ENCODE results near the gene C1orf216. TPM values are rescaled to one million over a fixed set of nuclear protein-coding genes. Genes with fewer than 3 reads are reported as not detected.

The C1orf216 gene, protein sequence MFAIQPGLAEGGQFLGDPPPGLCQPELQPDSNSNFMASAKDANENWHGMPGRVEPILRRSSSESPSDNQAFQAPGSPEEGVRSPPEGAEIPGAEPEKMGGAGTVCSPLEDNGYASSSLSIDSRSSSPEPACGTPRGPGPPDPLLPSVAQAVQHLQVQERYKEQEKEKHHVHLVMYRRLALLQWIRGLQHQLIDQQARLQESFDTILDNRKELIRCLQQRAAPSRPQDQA
- total RNA-seq (2012; rRNA removed) (16.7 and 20.0 TPM in 2 replicates), polyA plus RNA-seq (2012; rRNA removed) (10.1 and 13.4 TPM in 2 replicates), Bru-seq, nascent RNA (percentile 64 among the genes with signal in this experiment), BruChase-seq, experiment 1, labeled RNA remaining after a 6-hour chase (percentile 68 among the genes with signal in this experiment), BruChase-seq, experiment 2, labeled RNA remaining after a 2-hour chase (percentile 75 among the genes with signal in this experiment)
- polyA plus RNA-seq (2012; cell fraction: cytosol; rRNA removed) = 7.8 and 9.5 TPM in 2 replicates
- polyA plus RNA-seq (2012; cell fraction: nucleus; rRNA removed; ENCODE audit: low replicate concordance) = 11.6 and 20.0 TPM in 2 replicates
- long read RNA-seq, transcript C1orf216-201 (2 exons, 3,218 nt) = major isoform, 31 of 57 reads
- long read RNA-seq, partial matches to known transcripts = 2 of 57 reads
- long read RNA-seq, other reads (novel, unspliced or antisense) = 23 of 57 reads

DNA sequence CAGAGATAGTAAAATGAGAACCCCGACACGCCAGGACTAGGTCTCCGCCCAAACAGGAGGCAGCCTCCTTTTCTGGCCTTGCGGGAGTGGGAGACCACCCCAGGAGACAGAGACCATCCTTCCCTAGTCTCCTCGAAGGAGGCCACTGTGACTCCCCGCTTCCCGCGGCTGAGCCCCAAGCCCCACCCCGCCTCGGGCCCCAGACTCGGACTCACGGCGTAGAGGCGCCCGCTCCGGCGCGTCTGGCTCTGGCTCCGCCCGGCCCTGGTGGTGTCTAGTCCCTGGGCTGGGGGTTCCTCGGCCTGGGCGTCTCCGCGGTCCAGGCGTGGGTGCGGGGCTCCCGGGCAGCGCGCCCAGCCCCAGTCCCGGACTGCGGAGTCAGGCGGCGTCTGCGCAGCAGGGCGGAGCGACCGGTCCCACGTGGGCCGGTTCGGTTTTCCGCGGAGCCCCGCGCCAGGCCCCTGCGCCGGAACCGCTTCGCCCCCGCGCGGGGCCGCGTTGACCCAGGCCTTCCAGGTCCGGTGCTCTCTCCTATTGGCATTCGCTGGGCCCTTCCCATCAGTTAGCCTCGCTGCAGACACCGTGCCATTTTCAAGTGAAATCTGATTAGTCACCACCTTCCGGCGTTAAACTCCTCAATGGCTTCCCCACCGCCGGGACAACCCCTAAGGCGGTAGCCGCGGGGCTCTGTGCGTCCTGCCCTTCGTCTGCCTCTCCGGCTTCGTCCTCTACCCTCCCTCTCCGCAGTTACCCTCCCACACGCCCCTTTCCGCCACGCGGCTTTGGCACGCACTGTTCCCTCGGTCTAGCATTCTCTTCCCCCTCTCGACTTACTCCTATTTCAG, at the start of gene C1orf216:
Gene C1orf216, minus strand, starts transcription at position 393 of the 845 bp plus-strand sequence. CDS start 2,563 bp downstream, outside the sequence.
- no peaks in the 10 kb centered on the region for H3K9me3 ChIP-seq (ENCODE audit: control insufficient read depth, insufficient read depth, low read length)
- 0 out of 2 replicates have a peak, but pooled peaks cover 12% of the 10 kb centered on the region for H3K9me1 ChIP-seq (ENCODE audit: insufficient read depth, low read length)
- H3K27me3 ChIP-seq (ENCODE audit: control insufficient read depth, insufficient read depth, low read length) = no peaks in the 10 kb centered on the region
- H3K4ac ChIP-seq (ENCODE audit: low read depth, low read length) = peak within 1 kb of the TSS; percentile 83
- H3K4me3 ChIP-seq (ENCODE audit: insufficient read depth, low read depth, low read length) = peak within 1 kb of the TSS; percentile 82
- H3K79me1 ChIP-seq (ENCODE audit: low read depth in 1 of 2, low read length in 2 of 2) = peaks cover 19 to 54% of the 10 kb centered on the region in 2 experiments
- H2BK120ac ChIP-seq (ENCODE audit: low read depth, low read length) = peak within 1 kb of the TSS; percentile 79
- H3K9ac ChIP-seq (ENCODE audit: low read depth, low read length) = peak within 1 kb of the TSS; percentile 89
- H3K56ac ChIP-seq (ENCODE audit: extremely low read depth, insufficient read depth, low read length) = peak within 1 kb of the TSS; percentile 90
- peaks cover 9% of the 10 kb centered on the region for H3K4me1 ChIP-seq (ENCODE audit: control insufficient read depth, insufficient read depth, low read length)
- dilution Hi-C loops (cut with HindIII; ENCODE audit: low sequenced_read_pairs, unreplicated experiment) (no loop called here), intact Hi-C loops (cut with micrococcal nuclease) (loop anchor here (5.0 kb wide), 1 partner anchor 76 kb away; the partner anchor contains the start of gene PSMB2), in situ Hi-C loops (cut with MboI; ENCODE audit: low sequenced_read_pairs) (loop anchor here (5.0 kb wide), 2 partner anchors 76 to 266 kb away; partner anchors contain the start of gene PSMB2)
- H2BK15ac ChIP-seq (ENCODE audit: low read depth, low read length) = peak within 1 kb of the TSS; percentile 62; the same call in 1 of the 3 replicates
- DNase-seq = peak; percentile 72
- peak; percentile 85 for ATAC-seq (ENCODE audit: low read depth)
- peak within 1 kb of the TSS; percentile 99 for H2AFZ ChIP-seq (replicated peaks; ENCODE audit: low read length, poor library complexity)
- peak within 1 kb of the TSS; percentile 76 for H2AK9ac ChIP-seq (replicated peaks; ENCODE audit: low read depth, low read length, poor library complexity)
- peak within 1 kb of the TSS; percentile 95 for H4K5ac ChIP-seq (ENCODE audit: low read depth, low read length)
- TF ChIP-seq MAZ (IDR thresholded peaks at IDR 0.05; ENCODE audit: borderline replicate concordance, low read depth, low read length) = peak; percentile 30; the same call in 1 of the 2 replicates
- TF ChIP-seq, protein P1, sequence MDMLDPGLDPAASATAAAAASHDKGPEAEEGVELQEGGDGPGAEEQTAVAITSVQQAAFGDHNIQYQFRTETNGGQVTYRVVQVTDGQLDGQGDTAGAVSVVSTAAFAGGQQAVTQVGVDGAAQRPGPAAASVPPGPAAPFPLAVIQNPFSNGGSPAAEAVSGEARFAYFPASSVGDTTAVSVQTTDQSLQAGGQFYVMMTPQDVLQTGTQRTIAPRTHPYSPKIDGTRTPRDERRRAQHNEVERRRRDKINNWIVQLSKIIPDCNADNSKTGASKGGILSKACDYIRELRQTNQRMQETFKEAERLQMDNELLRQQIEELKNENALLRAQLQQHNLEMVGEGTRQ (IDR thresholded peaks at IDR 0.05; ENCODE audit: low read depth, low read length) = peak; percentile 86
- TF ChIP-seq SMC3 (IDR thresholded peaks at IDR 0.05; ENCODE audit: low read depth, low read length) = no peak
- peak; percentile 66 for TF ChIP-seq POLR2A (IDR thresholded peaks at IDR 0.05; ENCODE audit: low read depth, low read length)
- peak; percentile 59; the same call in 1 of the 2 replicates for TF ChIP-seq MXI1 (IDR thresholded peaks at IDR 0.05; ENCODE audit: borderline replicate concordance, low read depth, low read length)
- TF ChIP-seq RCOR1 (IDR thresholded peaks at IDR 0.05; ENCODE audit: insufficient replicate concordance, low read length) = no peak
- TF ChIP-seq FOS (IDR thresholded peaks at IDR 0.05; ENCODE audit: low read depth, low read length) = no peak
- H3K36me3 ChIP-seq (ENCODE audit: control insufficient read depth, insufficient read depth, low read length) = peaks cover 14% of the 10 kb centered on the region
- H3K14ac ChIP-seq (replicated peaks; ENCODE audit: low read depth, low read length) = peak within 1 kb of the TSS; percentile 93
- peak within 1 kb of the TSS; percentile 69 for H3K27ac ChIP-seq (ENCODE audit: insufficient read depth, low read length)
- peak within 1 kb of the TSS; percentile 72 for H3K18ac ChIP-seq (ENCODE audit: low read depth, low read length)
- peak within 1 kb of the TSS; percentile 96 for H3K23ac ChIP-seq (ENCODE audit: low read depth, low read length)
- CTCF ChIA-PET = interaction anchor here (0.7 kb wide), 1 partner anchor 11 kb away, joined by 3 read pairs; no protein-coding TSS in a partner anchor
- H4K91ac ChIP-seq (ENCODE audit: insufficient read depth, low read depth, low read length) = peak within 1 kb of the TSS; percentile 89
- H4K20me1 ChIP-seq (ENCODE audit: insufficient read depth, low read length) = peaks cover 34% of the 10 kb centered on the region
- H4K8ac ChIP-seq (ENCODE audit: low read depth in 2 of 2, low read length in 2 of 2) = peak within 1 kb of the TSS; percentile 97 to 99
- BruUV-seq (replicated peaks) = no TSS peak
- peak within 1 kb of the TSS; percentile 56 for H2BK5ac ChIP-seq (ENCODE audit: low read depth, low read length, poor library complexity, severe bottlenecking)
- H3K4me2 ChIP-seq (ENCODE audit: low read depth, low read length) = peak within 1 kb of the TSS; percentile 92
- POLR2A ChIA-PET (ENCODE audit: unreplicated experiment) = no interaction called here
- peak within 1 kb of the TSS; percentile 89; the same call in 1 of the 2 replicates for H2AK5ac ChIP-seq (ENCODE audit: low read depth, low read length)
- H2BK20ac ChIP-seq (ENCODE audit: low read depth, low read length) = no peak within 1 kb of the TSS
- WGBS, 2 experiments (ENCODE audit: extremely low coverage in 2 of 2, insufficient read length in 1 of 2) = 2% methylated on average over 48 of the region's 76 CpGs; no CpG with 5 or more reads in 1 of the 2 experiments
